C1 segment of cervical spinal cord (tissue), 14 donors: ENCODE data around the gene NMU.
"Not testable (repeated sequence)": the region's sequence is repeated elsewhere in the genome, so short reads cannot be mapped to it uniquely, and the experiment has no call there.

Source experiments
- DNase-seq, 14 donors: peaks; one replicate each; lab custom pipeline; 2025; lab: John Stamatoyannopoulos, UW

Gene NMU

GRCh38 chr4:55624063-55624462 is 12.0 kb downstream of the NMU start:
- DNase-seq, result not testable (repeated sequence)

- no peak for DNase-seq
Measured at GRCh38 chr4:55618546-55619143, 17.5 kb downstream of the NMU start.

GRCh38 chr4:55617587-55618197 is 18.4 kb downstream of the NMU start:
- no peak for DNase-seq

- no peak for DNase-seq
Measured at GRCh38 chr4:55615008-55615407, 21.1 kb downstream of the NMU start.

- DNase-seq, result no peak
Measured at GRCh38 chr4:55613621-55614020, 22.5 kb downstream of the NMU start.

- no peak for DNase-seq
Measured at GRCh38 chr4:55612341-55612740, 23.8 kb downstream of the NMU start.

- DNase-seq, result no peak
Measured at GRCh38 chr4:55611358-55612059, 24.6 kb downstream of the NMU start.

GRCh38 chr4:55610381-55610780 is 25.7 kb downstream of the NMU start:
- DNase-seq, result no peak

- DNase-seq, result no peak
Measured at GRCh38 chr4:55609393-55609866, 26.7 kb downstream of the NMU start.

- DNase-seq, result no peak
Measured at GRCh38 chr4:55608591-55608990, 27.5 kb downstream of the NMU start.

GRCh38 chr4:55604996-55605395 is 31.1 kb downstream of the NMU start:
- no peak for DNase-seq

GRCh38 chr4:55600640-55601039 is 35.5 kb downstream of the NMU start:
- no peak for DNase-seq

- DNase-seq, result no peak
Measured at GRCh38 chr4:55598641-55599040, 37.5 kb downstream of the NMU start.

GRCh38 chr4:55592014-55592413 is 44.1 kb downstream of the NMU start, which contains the start of gene PDCL2:
TSS of gene PDCL2 (minus strand) at chr4:55592245. CDS start at chr4:55592109, 136 bp downstream.
- DNase-seq, result no peak

- DNase-seq, result no peak
Measured at GRCh38 chr4:55588160-55588559, 47.9 kb downstream of the NMU start.

- DNase-seq, result not testable (repeated sequence)
Measured at GRCh38 chr4:55582773-55583172, 53.3 kb downstream of the NMU start.

GRCh38 chr4:55578341-55579010 is 57.6 kb downstream of the NMU start:
- DNase-seq, result no peak

- DNase-seq, result no peak
Measured at GRCh38 chr4:55575513-55575912, 60.6 kb downstream of the NMU start.

- no peak for DNase-seq
Measured at GRCh38 chr4:55574252-55574651, 61.8 kb downstream of the NMU start.

- DNase-seq, result no peak
Measured at GRCh38 chr4:55571806-55572205, 64.3 kb downstream of the NMU start.

GRCh38 chr4:55568905-55569504 is 67.1 kb downstream of the NMU start:
- no peak for DNase-seq

GRCh38 chr4:55561889-55562288 is 74.2 kb downstream of the NMU start:
- no peak for DNase-seq
